ENCODE measurements around the gene HNMT. TPM values are rescaled to one million over a fixed set of nuclear protein-coding genes. Genes with fewer than 3 reads are reported as not detected.

The HNMT gene
- total and polyA plus RNA-seq, 2 donors (not counting 1 experiment from before 2014, with no cell fraction given) = 0.24 TPM; not detected in 1

- H3K9me3 Mint-ChIP-seq (ENCODE audit: insufficient read depth) = peaks cover 2% of the 10 kb centered on the region
- Histone ChIP-seq H3K9ac (ENCODE audit: low read length) (no peak overlapping the region), H3K4me3 (ENCODE audit: control extremely low read depth in 1 of 5, extremely low read depth in 1 of 5, insufficient read depth in 1 of 5, low read depth in 2 of 5, low read length in 4 of 5) (no peak overlapping the region), H2AFZ (ENCODE audit: insufficient read depth, low read depth, low read length, poor library complexity, severe bottlenecking) (no peak overlapping the region), H3K9me3 (ENCODE audit: control extremely low read depth in 1 of 3, control insufficient read depth in 2 of 3, insufficient read depth in 1 of 3, low read length in 2 of 3) (no peaks in the 10 kb centered on the region), H3K27me3 (replicated peaks in 1 of 4; ENCODE audit: control extremely low read depth in 1 of 4, control insufficient read depth in 3 of 4, insufficient read depth in 4 of 4, low read length in 3 of 4) (no peaks in the 10 kb centered on the region), H3K27ac (ENCODE audit: low read length in 2 of 2) (no peak overlapping the region), H3K79me2 (ENCODE audit: control insufficient read depth, insufficient read depth, low read length) (no peaks in the 10 kb centered on the region), H3K4me2 (replicated peaks; ENCODE audit: low read depth, low read length, poor library complexity, severe bottlenecking) (no peak overlapping the region), H3K4me1 (ENCODE audit: control insufficient read depth in 2 of 2, insufficient read depth in 2 of 2, low read length in 2 of 2) (no peaks in the 10 kb centered on the region), H4K20me1 (ENCODE audit: control insufficient read depth, insufficient read depth, low read length, poor library complexity, severe bottlenecking) (no peaks in the 10 kb centered on the region), H3K36me3 (replicated peaks in 1 of 2; ENCODE audit: control extremely low read depth in 1 of 2, control insufficient read depth in 1 of 2, extremely low read depth in 1 of 2, insufficient read depth in 2 of 2, low read length in 1 of 2) (no peaks in the 10 kb centered on the region)
- CTCF ChIA-PET = no interaction called here
- DNase-seq (no peak), ATAC-seq (ENCODE audit: low read depth) (no peak)
- peaks cover 7% of the 10 kb centered on the region for H3K27me3 Mint-ChIP-seq
- H3K4me3 Mint-ChIP-seq = no peak overlapping the region
- POLR2A ChIA-PET = no interaction called here
- TF ChIP-seq EZH2 (IDR thresholded peaks at IDR 0.05; ENCODE audit: borderline replicate concordance, insufficient read depth, low read depth, low read length, poor library complexity, severe bottlenecking) (no peak), CTCF (IDR thresholded peaks at IDR 0.05) (no peak)
- no peak overlapping the region for H3K27ac Mint-ChIP-seq
- 95% methylated on average over 2 of the region's 4 CpGs for WGBS (ENCODE audit: insufficient coverage)
- intact Hi-C loops (cut with micrococcal nuclease) = no loop called here
- H3K4me1 Mint-ChIP-seq = no peaks in the 10 kb centered on the region
These were observed 26.1 kb upstream of the HNMT start for GRCh38 chr2:137938204-137938603.

DNA sequence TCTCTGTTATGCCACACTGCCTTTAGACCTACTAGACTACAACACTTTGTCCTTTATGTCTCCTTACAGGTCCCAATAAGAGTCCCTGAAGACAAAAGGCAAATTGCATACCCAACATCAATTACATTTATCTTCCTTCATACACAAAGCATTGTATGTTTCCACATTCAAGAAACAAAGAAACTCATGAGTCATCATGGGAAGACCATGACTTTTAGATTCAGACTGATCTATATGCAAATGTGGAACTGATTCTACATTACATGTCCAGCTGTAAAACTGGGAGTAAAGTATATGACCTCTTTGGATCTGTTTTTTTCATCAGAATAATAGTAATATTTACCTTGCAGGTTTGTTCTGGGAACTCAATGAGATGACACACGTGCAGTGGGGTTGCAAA is 25.2 kb upstream of the HNMT start:
- no peaks in the 10 kb centered on the region for H3K9me3 ChIP-seq (ENCODE audit: control extremely low read depth in 1 of 3, control insufficient read depth in 2 of 3, insufficient read depth in 1 of 3, low read length in 2 of 3)
- Mint-ChIP-seq H3K4me1 (no peaks in the 10 kb centered on the region), H3K9me3 (ENCODE audit: insufficient read depth) (peaks cover 2% of the 10 kb centered on the region), H3K4me3 (no peak overlapping the region), H3K27me3 (peaks cover 7% of the 10 kb centered on the region), H3K27ac (no peak overlapping the region)
- H3K27ac ChIP-seq (ENCODE audit: low read length in 2 of 2) = no peak overlapping the region
- no peaks in the 10 kb centered on the region for H3K36me3 ChIP-seq (replicated peaks in 1 of 2; ENCODE audit: control extremely low read depth in 1 of 2, control insufficient read depth in 1 of 2, extremely low read depth in 1 of 2, insufficient read depth in 2 of 2, low read length in 1 of 2)
- no peaks in the 10 kb centered on the region for H3K79me2 ChIP-seq (ENCODE audit: control insufficient read depth, insufficient read depth, low read length)
- DNase-seq (no peak), ATAC-seq (ENCODE audit: low read depth) (no peak)
- no peaks in the 10 kb centered on the region for H3K27me3 ChIP-seq (replicated peaks in 1 of 4; ENCODE audit: control extremely low read depth in 1 of 4, control insufficient read depth in 3 of 4, insufficient read depth in 4 of 4, low read length in 3 of 4)
- POLR2A ChIA-PET = no interaction called here
- intact Hi-C loops (cut with micrococcal nuclease) = no loop called here
- no peak overlapping the region for H2AFZ ChIP-seq (ENCODE audit: insufficient read depth, low read depth, low read length, poor library complexity, severe bottlenecking)
- H3K9ac ChIP-seq (ENCODE audit: low read length) = no peak overlapping the region
- CTCF ChIA-PET = no interaction called here
- no CpG with 5 or more reads among the region's 1 CpG for WGBS (ENCODE audit: insufficient coverage)
- TF ChIP-seq CTCF (IDR thresholded peaks at IDR 0.05) (no peak), EZH2 (IDR thresholded peaks at IDR 0.05; ENCODE audit: borderline replicate concordance, insufficient read depth, low read depth, low read length, poor library complexity, severe bottlenecking) (no peak)
- no peaks in the 10 kb centered on the region for H4K20me1 ChIP-seq (ENCODE audit: control insufficient read depth, insufficient read depth, low read length, poor library complexity, severe bottlenecking)
- H3K4me1 ChIP-seq (ENCODE audit: control insufficient read depth in 2 of 2, insufficient read depth in 2 of 2, low read length in 2 of 2) = no peaks in the 10 kb centered on the region
- no peak overlapping the region for H3K4me2 ChIP-seq (replicated peaks; ENCODE audit: low read depth, low read length, poor library complexity, severe bottlenecking)
- H3K4me3 ChIP-seq (ENCODE audit: control extremely low read depth in 1 of 5, extremely low read depth in 1 of 5, insufficient read depth in 1 of 5, low read depth in 2 of 5, low read length in 4 of 5) = no peak overlapping the region

All from B cell (primary cell).